Neuronal stem cell (in vitro differentiated cells): ENCODE data around the gene CDC14A.
A peak's percentile ranks its signal among the peaks of the same experiment; 100 is the strongest.

Experiments
- DNase-seq: peaks from one replicate; pipeline ENCODE4 v3.0.0-alpha.2; 2013; ENCODE audit warnings: low spot score
- H2AFZ ChIP-seq: one replicate; pipeline ENCODE4 v1.6.1; 2013; ENCODE audit warnings: mild to moderate bottlenecking, low read length, inconsistent platforms
- H2AK5ac ChIP-seq: 2 replicates; pipeline ENCODE4 v1.6.1; 2013; ENCODE audit warnings: low read depth, mild to moderate bottlenecking, inconsistent platforms, low read length, moderate library complexity, mixed read lengths
- H2BK120ac ChIP-seq: 2 replicates; pipeline ENCODE4 v1.6.1; 2013; ENCODE audit warnings: low read depth, mild to moderate bottlenecking, inconsistent platforms, low read length, moderate library complexity, mixed read lengths
- H2BK12ac ChIP-seq: one replicate; pipeline ENCODE4 v1.6.1; 2013; ENCODE audit warnings: low read length, inconsistent platforms
- H2BK15ac ChIP-seq: 2 replicates; pipeline ENCODE4 v1.6.1; 2013; ENCODE audit warnings: mild to moderate bottlenecking, low read length, inconsistent platforms, mixed read lengths
- H2BK5ac ChIP-seq: one replicate; pipeline ENCODE4 v1.6.1; 2013; ENCODE audit warnings: inconsistent platforms, mild to moderate bottlenecking, low read length, moderate library complexity
- H3K14ac ChIP-seq: one replicate; pipeline ENCODE4 v1.6.1; 2013; ENCODE audit warnings: low read length, inconsistent platforms
- H3K18ac ChIP-seq: 2 replicates; pipeline ENCODE4 v1.6.1; 2013; ENCODE audit warnings: low read length, inconsistent platforms
- H3K23ac ChIP-seq: 2 replicates; pipeline ENCODE4 v1.6.1; 2013; ENCODE audit warnings: low read depth, mild to moderate bottlenecking, mixed read lengths, low read length, inconsistent platforms; ENCODE audit not compliant: poor library complexity
- H3K27ac ChIP-seq: replicated peaks from 3 replicates; pipeline ENCODE4 v1.5.1; 2013; ENCODE audit warnings: low read length, inconsistent platforms
- H3K27me3 ChIP-seq, 3 experiments: 2 replicates each; pipeline ENCODE4 v1.6.1; 2013; ENCODE audit warnings: low read length in 3 of 3, mild to moderate bottlenecking in 2 of 3, inconsistent platforms in 1 of 3, low read depth in 1 of 3, mixed read lengths in 1 of 3, moderate library complexity in 1 of 3; ENCODE audit not compliant: control insufficient read depth in 3 of 3, insufficient read depth in 3 of 3
- H3K36me3 ChIP-seq, 2 donors: replicated peaks in 1 of 2; 2 replicates each; pipeline ENCODE4 v1.6.1; 2013; ENCODE audit warnings: low read length in 2 of 2; ENCODE audit not compliant: control insufficient read depth in 2 of 2, insufficient read depth in 2 of 2
- H3K4ac ChIP-seq: 2 replicates; pipeline ENCODE4 v1.6.1; 2013; ENCODE audit warnings: inconsistent platforms, mild to moderate bottlenecking, low read length, moderate library complexity
- H3K4me1 ChIP-seq, 2 donors: 1 replicate in 1 of 2; 2 replicates in 1 of 2; pipeline ENCODE4 v1.6.1; 2013; ENCODE audit warnings: low read length in 2 of 2, low read depth in 1 of 2; ENCODE audit not compliant: control insufficient read depth in 2 of 2, insufficient read depth in 1 of 2
- H3K4me2 ChIP-seq: one replicate; pipeline ENCODE4 v1.6.1; 2013; ENCODE audit warnings: mild to moderate bottlenecking, low read length, inconsistent platforms; ENCODE audit not compliant: insufficient read depth, poor library complexity, severe bottlenecking
- H3K4me3 ChIP-seq, 2 donors: 2 replicates each; pipeline ENCODE4 v1.5.1; 2013; ENCODE audit warnings: low read length in 2 of 2, mild to moderate bottlenecking in 2 of 2, inconsistent platforms in 1 of 2, moderate library complexity in 1 of 2
- H3K79me1 ChIP-seq: one replicate; pipeline ENCODE4 v1.6.1; 2013; ENCODE audit warnings: low read depth, mild to moderate bottlenecking, inconsistent platforms, low read length, moderate library complexity
- H3K9ac ChIP-seq: one replicate; pipeline ENCODE4 v1.6.1; 2013; ENCODE audit warnings: mild to moderate bottlenecking, low read depth, low read length, inconsistent platforms; ENCODE audit not compliant: poor library complexity
- H3K9me3 ChIP-seq, 2 donors: replicated peaks in 1 of 2; 2 replicates each; pipeline versions ENCODE3 to v1.6.1; 2013; ENCODE audit warnings: low read length in 2 of 2, mild to moderate bottlenecking in 2 of 2, inconsistent platforms in 1 of 2, low read depth in 1 of 2, mixed read lengths in 1 of 2, moderate library complexity in 1 of 2; ENCODE audit not compliant: control insufficient read depth in 2 of 2, insufficient read depth in 1 of 2
- H4K8ac ChIP-seq: one replicate; pipeline ENCODE4 v1.6.1; 2013; ENCODE audit warnings: low read depth, mild to moderate bottlenecking, inconsistent platforms, low read length, moderate library complexity
- H4K91ac ChIP-seq: one replicate; pipeline ENCODE4 v1.6.1; 2013; ENCODE audit warnings: low read length, low read depth, mild to moderate bottlenecking, inconsistent platforms; ENCODE audit not compliant: poor library complexity
- WGBS, 2 donors: extraction: QIAGEN DNeasy Blood & Tissue Kit; methylation state at CpG; one replicate each; pipeline ENCODE4 v1.1.7; 2013; ENCODE audit warnings: missing lambda C conversion rate in 2 of 2, mixed read lengths in 1 of 2; ENCODE audit not compliant: insufficient read length in 2 of 2, insufficient replicate concordance in 1 of 2; ENCODE audit errors: extremely low coverage in 2 of 2; 5-methylcytosine and 5-hydroxymethylcytosine counted together

Gene CDC14A

DNA sequence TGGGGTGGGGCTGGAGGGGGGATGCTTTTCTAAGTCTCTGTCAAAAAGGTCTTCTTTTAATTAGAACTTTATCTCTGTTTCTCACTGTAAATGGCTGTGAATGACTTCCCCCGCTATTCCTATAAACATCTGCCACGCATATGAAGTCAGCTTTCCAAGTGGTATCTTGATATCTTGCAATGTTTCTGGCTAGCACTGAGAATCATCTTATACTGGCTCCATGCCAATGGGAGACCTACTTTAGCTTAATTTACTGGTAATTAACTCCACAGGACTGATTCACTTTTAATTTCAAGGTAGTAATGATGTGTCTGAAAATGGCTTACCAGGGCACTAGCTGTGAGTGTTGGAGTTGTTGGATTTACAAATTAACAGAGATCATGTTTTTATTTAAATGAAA is 190.0 kb downstream of the CDC14A start:
- H3K18ac ChIP-seq = no peak overlapping the region
- no peak overlapping the region for H2BK15ac ChIP-seq
- no peak overlapping the region for H4K8ac ChIP-seq
- no peak overlapping the region for H2BK12ac ChIP-seq
- H3K4me1 ChIP-seq = peaks cover 14 to 18% of the 10 kb centered on the region in 2 donors
- no peaks in the 10 kb centered on the region for H3K36me3 ChIP-seq
- H2BK120ac ChIP-seq = no peak overlapping the region
- no peak overlapping the region for H2AFZ ChIP-seq
- no peak overlapping the region for H2BK5ac ChIP-seq
- DNase-seq = no peak
- H3K9ac ChIP-seq = no peak overlapping the region
- H4K91ac ChIP-seq = no peak overlapping the region
- H3K4ac ChIP-seq = no peak overlapping the region
- no peaks in the 10 kb centered on the region for H3K79me1 ChIP-seq
- H3K4me2 ChIP-seq = no peak overlapping the region
- WGBS, 2 donors = no CpG with 5 or more reads among the region's 2 CpGs
- no peak overlapping the region for H3K27ac ChIP-seq
- H3K14ac ChIP-seq = no peak overlapping the region
- no peak overlapping the region for H2AK5ac ChIP-seq
- no peaks in the 10 kb centered on the region for H3K9me3 ChIP-seq
- H3K27me3 ChIP-seq = peaks cover 13 to 65% (median 31%) of the 10 kb centered on the region in 3 experiments
- no peak overlapping the region for H3K23ac ChIP-seq
- no peak overlapping the region for H3K4me3 ChIP-seq

DNA sequence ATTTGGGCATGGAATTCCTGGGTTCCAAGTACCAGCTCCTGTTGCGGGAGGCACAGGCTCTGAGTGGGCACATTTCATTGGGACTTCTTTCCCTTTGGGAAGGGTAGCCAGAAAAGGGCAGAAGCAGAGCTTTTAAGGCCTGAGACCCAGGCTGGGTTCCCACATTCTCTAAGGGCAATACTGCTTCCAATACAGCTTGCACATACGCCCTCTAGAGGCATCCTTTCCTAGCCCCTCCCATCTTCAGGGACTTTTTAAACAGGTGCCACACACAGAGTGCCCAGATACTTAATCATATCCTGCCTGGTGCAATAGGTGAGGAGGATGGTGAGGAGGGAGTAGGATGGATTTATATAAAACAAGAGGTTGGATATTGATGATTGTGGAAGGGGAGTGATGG is 191.3 kb downstream of the CDC14A start:
- Histone ChIP-seq H4K91ac (no peak overlapping the region), H3K36me3 (no peaks in the 10 kb centered on the region), H3K4ac (no peak overlapping the region), H3K4me3 (no peak overlapping the region), H3K23ac (no peak overlapping the region), H3K4me1 (peaks cover 10 to 12% of the 10 kb centered on the region in 2 donors), H2AK5ac (no peak overlapping the region), H2AFZ (no peak overlapping the region), H4K8ac (no peak overlapping the region), H2BK5ac (no peak overlapping the region), H2BK15ac (no peak overlapping the region), H3K18ac (peak overlapping the region; percentile 16), H3K9me3 (no peaks in the 10 kb centered on the region), H3K9ac (no peak overlapping the region), H2BK120ac (no peak overlapping the region), H3K14ac (no peak overlapping the region), H2BK12ac (no peak overlapping the region), H3K79me1 (no peaks in the 10 kb centered on the region), H3K4me2 (no peak overlapping the region), H3K27me3 (peaks cover 13 to 52% (median 22%) of the 10 kb centered on the region in 3 experiments), H3K27ac (no peak overlapping the region)
- no peak for DNase-seq
- no CpG with 5 or more reads among the region's 2 CpGs for WGBS, 2 donors

DNA sequence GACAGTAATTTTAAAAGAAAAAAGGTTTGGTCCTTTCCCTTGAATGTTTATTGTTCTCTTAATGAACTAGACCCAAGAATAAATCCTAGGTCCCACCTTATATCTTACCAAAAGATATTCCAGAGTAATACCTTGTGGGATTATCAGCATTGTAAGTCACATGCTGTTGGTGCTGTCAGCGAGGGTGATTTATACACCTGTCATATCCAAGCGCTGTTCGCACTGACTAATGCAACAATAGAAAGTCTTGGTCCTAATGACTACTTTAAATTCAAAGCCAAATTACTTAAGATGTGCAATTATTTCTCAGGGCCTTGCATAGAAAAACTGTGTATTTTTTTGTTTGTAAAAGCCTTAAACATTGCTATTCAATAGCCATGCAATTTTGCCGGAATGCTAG is 192.5 kb downstream of the CDC14A start:
- H4K91ac ChIP-seq = no peak overlapping the region
- WGBS, 2 donors = no CpG with 5 or more reads among the region's 4 CpGs
- no peak overlapping the region for H3K4me3 ChIP-seq
- H3K27me3 ChIP-seq = peaks cover 4 to 40% (median 11%) of the 10 kb centered on the region in 3 experiments
- H2BK12ac ChIP-seq = no peak overlapping the region
- H2AK5ac ChIP-seq = no peak overlapping the region
- no peak overlapping the region for H2AFZ ChIP-seq
- no peak overlapping the region for H3K27ac ChIP-seq
- H3K18ac ChIP-seq = no peak overlapping the region
- H3K36me3 ChIP-seq = no peaks in the 10 kb centered on the region
- H3K4me1 ChIP-seq = peaks cover 1 to 7% of the 10 kb centered on the region in 2 donors
- no peak overlapping the region for H2BK5ac ChIP-seq
- no peak overlapping the region for H3K4ac ChIP-seq
- no peaks in the 10 kb centered on the region for H3K79me1 ChIP-seq
- no peak overlapping the region for H2BK15ac ChIP-seq
- no peaks in the 10 kb centered on the region for H3K9me3 ChIP-seq
- H3K4me2 ChIP-seq = no peak overlapping the region
- H4K8ac ChIP-seq = no peak overlapping the region
- no peak overlapping the region for H3K23ac ChIP-seq
- H3K14ac ChIP-seq = no peak overlapping the region
- H3K9ac ChIP-seq = no peak overlapping the region
- DNase-seq = no peak
- no peak overlapping the region for H2BK120ac ChIP-seq

DNA sequence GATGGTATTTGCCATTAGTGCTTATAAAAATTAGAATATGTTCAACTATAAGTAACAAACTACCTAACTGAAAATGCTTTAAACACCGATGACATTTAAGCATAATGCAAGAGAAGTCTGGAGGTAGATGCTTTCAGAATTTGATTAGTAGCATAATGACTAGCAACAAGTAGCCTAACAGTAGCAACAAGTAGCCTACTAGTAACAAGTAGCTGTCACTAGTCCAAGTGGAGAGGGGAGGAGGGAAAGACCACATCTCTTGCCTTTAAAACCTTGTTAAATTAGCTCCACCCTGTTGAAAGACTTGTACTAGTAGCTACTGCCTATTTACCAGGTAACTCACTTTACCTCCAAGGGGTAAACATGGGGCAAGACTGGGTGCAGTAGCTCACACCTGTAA is 193.5 kb downstream of the CDC14A start:
- peaks cover 0 to 7% of the 10 kb centered on the region in 2 donors for H3K4me1 ChIP-seq
- no peak overlapping the region for H2AK5ac ChIP-seq
- no peak overlapping the region for H3K14ac ChIP-seq

More for the DNA sequence above, 193.5 kb downstream of the CDC14A start:
- no peak overlapping the region for H3K18ac ChIP-seq
- H3K27ac ChIP-seq = no peak overlapping the region
- H2BK5ac ChIP-seq = no peak overlapping the region
- H3K4ac ChIP-seq = no peak overlapping the region
- no peak overlapping the region for H3K4me2 ChIP-seq
- H3K4me3 ChIP-seq = no peak overlapping the region
- H2BK15ac ChIP-seq = no peak overlapping the region
- H3K27me3 ChIP-seq = peaks cover 0 to 30% (median 3%) of the 10 kb centered on the region in 3 experiments
- no peak overlapping the region for H3K23ac ChIP-seq
- no CpG with 5 or more reads among the region's 1 CpG for WGBS, 2 donors
- H2BK12ac ChIP-seq = no peak overlapping the region
- H2AFZ ChIP-seq = no peak overlapping the region
- no peaks in the 10 kb centered on the region for H3K79me1 ChIP-seq
- no peak overlapping the region for H3K9ac ChIP-seq
- H3K36me3 ChIP-seq = no peaks in the 10 kb centered on the region
- no peak overlapping the region for H4K91ac ChIP-seq
- H4K8ac ChIP-seq = no peak overlapping the region
- H2BK120ac ChIP-seq = no peak overlapping the region
- H3K9me3 ChIP-seq = no peaks in the 10 kb centered on the region
- DNase-seq = no peak
